Cerebellar cortex (tissue), 1 donor: Measurements from ENCODE around the gene ADCY2.

Experiments used
- DNase-seq: peaks from one replicate; pipeline ENCODE4 v3.0.0-alpha.2; 2015; ENCODE audit warnings: low spot score

ADCY2 gene

DNA sequence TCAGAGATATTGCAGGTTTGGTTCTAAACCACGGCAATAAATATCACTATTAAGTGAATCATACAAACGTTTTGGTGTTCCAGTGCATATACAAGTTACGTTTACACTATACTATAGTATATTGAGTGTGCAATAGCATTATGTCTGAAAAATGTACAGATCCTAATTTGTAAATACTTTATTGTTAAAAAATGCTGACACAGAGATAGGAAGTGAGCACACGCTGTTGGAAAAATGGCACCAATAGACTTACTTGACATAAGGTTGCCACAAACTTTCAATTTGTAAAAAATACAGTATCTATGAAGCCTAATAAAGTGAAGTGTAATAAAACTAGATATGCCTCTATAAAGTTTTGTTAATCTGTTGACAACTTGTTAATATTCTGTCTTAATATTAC is 439.0 kb downstream of the ADCY2 start:
- no peak for DNase-seq

DNA sequence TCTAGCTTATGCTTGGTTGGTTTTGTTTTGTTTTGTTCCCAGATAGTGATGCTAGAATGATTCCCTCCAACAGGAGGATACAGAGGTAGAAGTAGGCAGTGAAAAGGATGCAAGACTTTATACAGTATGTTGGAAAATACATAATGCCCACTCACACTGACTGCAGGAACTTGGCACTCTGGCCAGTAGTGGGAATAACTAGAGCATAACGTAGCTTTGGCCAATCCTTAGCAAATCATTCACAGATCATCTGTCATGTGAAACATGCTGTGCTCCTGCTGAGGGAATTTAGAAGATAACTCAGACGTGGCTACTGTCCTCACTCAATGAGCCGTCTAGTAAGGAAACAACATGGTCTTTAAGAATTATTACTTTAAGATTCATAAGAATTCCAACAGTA is 441.5 kb downstream of the ADCY2 start:
- no peak for DNase-seq

DNA sequence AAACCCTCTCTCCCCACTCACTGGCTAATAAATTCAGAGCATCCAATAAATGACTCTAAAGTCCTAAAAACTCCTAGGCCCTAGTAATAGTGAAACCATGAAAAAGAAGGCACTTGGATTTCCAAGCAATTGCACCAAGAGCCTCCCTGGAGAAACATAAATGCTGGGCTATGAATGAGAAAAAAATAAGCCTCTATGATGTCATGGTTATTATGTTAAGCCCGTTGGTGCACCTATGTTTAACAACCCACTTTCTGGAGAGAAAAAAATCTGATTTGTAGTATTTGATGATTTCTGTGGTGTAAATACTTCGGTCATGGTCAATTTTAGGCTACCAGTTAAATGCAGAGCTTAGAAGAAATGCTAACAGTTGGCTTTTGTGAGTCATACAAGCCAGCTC is 446.6 kb downstream of the ADCY2 start:
- DNase-seq: no peak

DNA sequence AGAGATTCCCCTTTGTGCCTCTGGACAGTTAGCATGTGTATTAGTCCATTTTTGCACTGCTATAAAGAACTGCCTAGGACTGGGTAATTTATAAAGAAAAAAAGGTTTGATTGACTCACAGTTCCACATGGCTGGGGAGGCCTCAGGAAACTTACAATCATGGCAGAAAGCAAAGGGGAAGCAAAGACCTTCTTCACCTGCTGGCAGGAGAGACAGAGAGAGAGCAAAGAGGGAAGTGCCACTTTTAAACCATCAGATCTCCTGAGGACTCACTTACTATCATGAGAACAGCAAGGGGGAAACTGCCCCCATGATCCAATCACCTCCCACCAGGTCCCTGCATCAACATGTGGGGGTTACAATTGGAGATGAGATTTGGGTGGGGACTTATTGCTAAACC is 449.0 kb downstream of the ADCY2 start:
- DNase-seq: no peak

DNA sequence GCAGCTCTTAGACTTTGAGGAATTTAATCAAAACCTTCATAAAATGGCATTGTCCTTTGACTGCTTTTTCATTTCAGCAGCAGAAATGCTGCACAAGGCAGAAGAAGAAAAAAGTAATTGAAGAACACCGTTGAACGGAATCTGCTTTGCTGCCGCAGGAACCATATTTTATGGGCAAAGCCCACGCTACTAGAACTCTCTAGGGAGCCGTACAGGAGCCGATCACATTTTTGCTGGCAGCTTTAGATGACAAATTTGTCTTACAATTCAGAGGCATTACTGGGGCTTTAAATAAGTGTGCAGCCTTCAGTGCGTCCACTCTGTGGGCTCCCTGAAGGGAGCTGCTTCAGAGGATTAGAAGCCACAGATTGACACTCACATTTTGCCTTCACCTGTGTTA is 449.6 kb downstream of the ADCY2 start:
- DNase-seq: no peak

DNA sequence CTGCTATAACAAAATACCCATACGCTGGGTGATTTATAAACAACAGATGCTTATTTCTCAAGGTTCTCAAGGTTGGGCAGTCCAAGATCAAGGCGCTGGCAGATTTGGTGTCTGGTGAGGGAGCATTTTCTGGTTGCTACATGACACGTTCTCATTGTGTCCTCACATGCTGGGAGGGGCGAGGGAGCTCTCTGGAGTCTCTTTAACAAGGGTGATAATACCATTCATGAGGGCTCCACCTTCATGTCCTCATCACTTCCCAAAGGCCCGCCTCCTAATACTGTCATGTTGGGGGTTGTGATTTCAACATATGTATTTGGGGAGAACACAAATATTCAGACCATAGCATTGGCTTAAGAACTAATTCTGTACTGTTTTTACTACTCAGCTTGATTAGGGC is 450.4 kb downstream of the ADCY2 start:
- DNase-seq: no peak

DNA sequence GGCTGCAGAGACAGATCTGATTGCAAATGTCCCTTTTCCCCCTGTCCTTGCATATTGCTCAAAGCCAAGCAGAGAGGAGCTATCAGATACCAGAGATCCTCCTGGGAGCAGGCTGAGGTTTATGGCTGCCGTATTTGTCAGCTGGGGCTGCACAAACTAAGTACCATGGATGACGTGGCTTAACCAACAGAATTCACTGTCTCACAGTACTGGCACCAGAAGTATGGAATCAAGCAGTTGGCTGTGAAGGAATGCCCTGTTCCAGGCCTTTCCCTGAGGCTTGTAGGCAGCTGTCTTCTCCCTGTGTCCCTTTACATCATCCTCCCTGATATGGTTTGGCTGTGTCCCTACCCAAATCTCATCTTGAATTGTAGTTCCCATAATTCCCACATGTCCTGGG is 452.4 kb downstream of the ADCY2 start:
- no peak for DNase-seq

DNA sequence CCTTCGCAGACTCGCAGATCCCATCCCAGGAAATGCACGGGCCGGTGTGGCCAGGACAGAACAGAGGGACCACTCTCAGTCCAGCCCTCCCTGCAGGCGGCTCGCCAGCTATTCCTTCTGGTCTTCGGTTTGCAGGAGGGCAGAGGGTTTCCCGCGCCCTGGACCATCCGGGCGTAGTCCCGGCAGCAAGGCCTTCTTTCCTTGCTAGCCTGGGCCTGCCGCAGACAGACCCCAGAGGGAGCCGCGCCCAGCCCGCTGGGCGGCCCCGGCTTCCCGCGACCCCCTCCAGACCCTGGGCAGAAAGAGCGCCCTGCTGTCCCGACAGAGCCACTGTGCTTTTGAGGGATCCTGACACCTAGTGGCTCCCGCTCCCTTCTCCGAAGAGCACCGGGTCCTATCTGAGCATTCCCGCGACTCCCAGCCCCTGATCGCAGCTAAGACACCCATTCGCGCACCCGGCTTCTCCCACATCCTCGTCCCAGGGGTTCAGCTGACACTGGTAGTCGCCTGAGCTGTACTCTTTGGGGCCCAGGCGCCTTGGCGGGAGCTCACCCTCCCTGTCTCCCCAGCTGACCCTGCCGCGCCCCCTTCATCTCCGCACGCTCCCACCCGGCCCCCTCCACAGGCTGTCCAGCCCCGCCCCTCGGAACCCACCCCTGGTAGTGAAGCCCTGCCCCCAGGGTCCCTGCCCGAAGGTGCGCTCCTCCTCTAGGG is 453.9 kb downstream of the ADCY2 start:
- peak; percentile 21 for DNase-seq

DNA sequence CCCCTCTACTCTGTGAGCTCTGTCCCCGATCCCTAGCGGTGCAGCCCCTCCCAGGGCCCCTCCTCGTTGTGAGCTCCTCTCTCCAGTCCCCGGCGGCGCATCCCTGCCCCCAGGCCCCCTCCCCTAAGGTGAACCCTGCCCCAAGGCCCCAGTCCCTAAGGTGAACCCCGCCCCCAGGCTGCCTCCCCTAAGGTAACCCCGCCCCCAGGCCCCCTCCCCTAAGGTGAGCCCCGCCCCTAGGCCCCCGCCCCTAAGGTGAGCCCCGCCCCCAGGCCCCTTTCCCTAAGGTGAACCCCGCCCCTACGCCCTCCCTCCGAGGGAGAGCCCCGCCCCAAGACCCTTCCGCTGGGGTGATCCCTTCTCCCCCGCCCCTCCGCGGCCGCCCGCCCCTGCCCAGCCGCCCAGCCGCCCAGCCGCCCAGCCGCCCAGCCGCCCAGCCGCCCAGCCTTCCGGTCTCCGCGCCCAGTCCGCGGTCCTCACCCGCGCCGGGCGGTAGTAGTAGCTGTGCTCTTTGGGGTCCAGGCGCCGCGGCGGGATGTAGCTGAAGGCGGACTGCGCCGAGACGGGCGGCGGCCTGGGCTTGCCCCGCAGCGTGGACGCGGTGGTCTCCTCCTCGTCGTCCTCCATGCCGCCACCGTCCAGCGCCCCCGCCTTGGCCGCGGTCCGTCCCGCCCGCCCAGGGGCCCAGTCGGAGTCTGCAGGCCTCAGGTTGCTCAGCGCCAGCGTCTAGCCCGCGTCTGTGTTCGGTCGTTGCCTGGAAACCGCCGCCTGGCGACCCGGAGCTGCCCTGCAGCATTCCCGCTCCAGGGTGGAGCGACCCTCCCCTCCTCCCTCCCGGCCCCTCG is 454.7 kb downstream of the ADCY2 start, which contains the start of gene CFAP90:
Gene CFAP90 (minus strand): TSS at position 739 of the 845 bp plus-strand sequence. CDS start 112 bp downstream, at position 627.
- peak; percentile 19 for DNase-seq

DNA sequence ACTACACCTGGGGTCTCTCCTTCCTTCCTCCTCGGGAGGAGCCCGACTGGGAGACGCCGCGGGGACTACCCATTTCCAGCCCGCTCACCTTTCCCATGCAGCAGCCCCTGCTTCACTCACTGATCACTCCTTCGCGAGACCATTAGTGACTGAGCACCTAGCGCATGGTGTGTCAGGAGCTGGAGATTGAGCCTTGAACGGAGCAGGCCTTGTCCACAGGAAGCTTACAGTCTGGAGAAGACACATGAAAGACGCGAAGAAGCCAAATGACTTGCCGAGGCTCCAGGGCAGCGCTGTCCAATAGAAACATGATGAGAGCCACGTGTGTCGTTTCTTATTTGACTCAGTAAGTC is 455.3 kb downstream of the ADCY2 start:
- DNase-seq: no peak

DNA sequence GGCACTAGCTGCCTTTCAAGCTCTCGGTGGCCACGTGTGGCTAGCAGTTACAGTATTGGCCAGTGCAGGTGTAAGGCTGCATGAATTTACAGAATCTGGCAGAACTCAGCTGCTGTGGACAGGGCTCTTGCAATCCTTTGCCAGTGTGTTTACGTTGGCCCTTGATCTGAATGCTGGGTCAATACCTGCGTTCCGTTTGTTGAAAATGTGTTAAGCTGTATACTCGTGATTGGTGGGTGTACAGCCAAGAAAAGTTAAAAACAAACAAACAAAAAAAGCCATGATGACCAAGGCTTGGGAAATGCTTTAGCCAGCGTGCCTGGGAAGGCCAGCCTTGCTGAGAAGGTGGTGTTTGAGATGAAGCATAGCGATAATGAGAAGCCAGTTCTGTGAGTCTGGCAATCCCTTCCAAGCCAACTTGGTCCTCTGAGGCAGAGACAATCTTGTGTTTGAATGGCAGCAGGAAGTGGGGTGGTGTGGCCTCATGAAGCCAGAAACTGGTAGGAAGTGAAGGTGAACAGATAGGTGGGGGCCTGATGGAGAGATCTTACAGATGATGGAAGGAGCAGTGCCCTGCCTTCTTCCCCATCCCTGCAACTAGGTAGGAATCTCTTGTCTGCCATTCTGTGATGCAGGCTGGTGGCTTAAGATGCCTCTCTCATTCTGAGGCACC is 455.8 kb downstream of the ADCY2 start:
- no peak for DNase-seq

DNA sequence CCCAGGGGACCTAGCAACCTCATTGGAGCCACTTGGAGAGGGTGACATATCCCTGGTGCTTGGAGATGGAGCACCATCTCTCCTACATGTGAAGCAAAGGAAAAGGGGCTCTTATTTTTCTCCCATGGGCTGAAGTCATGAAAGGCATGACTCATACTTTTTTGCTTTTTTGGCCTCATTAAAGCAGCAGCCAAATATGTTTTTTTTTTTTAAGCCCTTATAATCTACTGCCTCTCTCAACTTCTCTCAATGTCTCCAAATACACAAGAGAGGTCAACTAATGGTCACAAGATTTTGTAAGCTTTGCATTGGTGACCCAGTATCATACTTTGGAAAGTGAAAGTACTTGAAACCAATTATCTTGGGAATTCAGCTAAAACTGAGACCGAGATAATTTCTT is 456.6 kb downstream of the ADCY2 start:
- DNase-seq: no peak

DNA sequence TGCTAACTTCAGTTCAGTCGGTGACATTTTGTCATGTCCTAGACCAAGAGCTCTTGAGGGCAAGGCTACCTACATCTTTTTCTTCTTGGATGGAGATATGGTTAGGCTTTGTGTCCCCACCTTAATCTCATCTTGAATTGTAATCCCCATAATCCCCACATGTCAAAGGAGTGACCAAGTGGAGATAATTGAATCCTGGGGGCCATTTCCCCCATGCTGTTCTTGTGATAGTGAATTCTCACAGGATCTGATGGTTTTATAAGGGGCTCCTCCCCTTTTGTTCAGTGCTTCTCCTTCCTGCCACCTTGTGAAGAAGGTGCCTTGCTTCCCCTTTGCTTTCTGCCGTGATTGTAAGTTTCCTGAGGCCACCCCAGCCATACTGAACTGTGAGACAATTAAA is 457.1 kb downstream of the ADCY2 start:
- DNase-seq: no peak

DNA sequence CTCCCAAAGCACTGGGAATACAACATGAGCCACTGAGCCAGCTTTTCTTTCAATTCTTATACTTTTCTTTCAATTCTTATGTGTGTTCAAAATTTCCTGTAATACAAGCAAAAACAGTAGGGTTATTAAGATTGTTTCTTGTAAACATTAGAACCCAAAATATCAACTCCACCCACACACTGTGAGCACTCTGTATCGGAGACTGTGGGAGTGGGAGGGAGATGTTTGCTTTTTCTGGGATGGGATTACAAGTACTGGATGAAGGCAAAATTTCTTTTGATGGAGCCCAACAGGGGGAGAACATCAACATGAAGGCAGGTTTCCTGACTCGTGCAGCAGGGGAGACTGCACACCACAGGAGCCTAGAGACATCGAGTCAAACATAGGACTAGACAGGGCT is 459.7 kb downstream of the ADCY2 start:
- DNase-seq: no peak

DNA sequence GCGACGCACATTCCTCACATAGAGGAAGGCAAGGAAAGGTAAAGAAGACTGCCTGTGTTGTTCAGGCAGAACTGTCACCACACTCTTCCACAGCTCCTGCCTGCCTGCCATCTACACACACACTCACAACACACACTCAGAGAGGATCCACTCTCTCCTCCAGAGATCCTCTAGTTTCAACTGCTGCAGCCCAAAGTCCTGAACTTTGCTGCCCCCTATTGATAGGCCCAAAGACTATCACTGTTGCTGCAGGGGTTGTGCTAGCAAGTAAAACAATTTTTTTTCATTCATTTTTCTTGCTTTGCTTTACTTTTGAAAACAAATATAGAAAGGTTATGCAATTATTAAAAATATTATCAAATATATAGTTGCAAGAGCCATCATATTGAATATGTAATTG is 460.9 kb downstream of the ADCY2 start:
- peak; percentile 55 for DNase-seq

DNA sequence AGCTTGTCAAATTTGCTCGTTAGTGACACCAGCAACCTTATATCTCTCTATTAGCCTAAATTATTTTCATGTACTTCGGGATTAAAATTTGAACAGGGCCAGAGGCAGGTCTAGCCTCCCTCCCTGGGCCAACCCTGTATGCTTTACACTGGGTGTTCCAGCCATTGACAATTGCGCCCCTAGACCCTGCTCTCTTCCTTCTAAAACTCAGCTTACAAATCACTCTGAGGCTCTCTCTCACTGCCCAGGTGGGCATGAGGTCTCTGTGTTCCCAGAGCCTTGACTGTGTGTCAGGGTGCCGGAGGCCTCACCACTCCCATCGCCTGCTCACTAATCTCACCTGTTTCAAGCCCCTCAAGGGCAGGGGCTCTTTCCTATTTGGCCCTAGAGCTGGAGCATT is 461.4 kb downstream of the ADCY2 start:
- DNase-seq: no peak

DNA sequence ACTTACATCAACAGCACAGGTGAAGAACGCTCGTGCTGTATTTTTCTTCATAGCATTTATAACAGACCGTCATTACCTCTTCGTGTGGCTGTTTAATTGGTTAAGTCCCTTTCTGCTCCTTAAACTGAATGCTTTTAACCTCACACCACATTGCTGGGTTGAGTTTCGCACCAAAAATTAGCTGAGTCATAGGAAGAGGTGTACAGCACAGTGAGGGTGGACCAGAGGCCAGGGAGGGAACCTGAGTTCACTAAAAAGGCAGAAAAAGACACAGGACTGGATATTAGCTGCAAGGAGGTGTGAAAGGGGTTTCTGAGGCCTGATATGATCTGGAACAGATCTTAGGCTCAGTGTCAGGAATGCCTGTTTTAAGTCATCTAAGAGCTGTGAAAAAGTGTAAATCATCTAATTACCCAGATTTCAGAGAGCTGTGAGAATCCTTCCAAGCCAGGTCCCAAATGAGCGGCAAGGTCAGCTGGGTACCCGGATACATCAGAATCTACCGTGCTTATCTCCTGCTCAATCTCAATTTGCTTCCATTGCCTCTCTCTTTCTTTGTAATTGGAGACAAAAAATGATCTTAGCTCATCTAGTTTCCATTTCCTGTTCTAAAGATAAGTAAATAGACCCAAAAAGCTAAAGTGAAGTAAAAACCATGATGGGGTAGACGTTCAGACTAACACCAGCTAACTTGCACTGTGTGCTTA is 462.1 kb downstream of the ADCY2 start:
- no peak for DNase-seq

DNA sequence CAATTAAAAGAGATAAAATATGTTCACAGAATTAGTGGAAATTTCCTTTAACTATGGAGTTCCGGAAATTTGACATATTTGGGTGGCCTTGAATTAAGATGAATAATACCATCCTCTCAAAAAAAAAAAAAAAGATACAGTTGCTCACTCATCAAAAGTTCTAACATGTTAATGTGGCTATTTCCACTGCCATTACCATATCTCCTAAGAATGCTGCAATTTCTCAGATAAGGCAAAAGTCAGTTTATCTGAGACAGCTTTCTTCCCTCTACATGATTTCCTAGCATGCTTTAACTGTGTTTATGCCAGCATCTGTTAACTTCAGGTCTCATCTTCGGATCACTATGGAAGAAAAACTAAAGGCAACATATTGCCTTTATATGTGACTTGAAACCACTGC is 470.3 kb downstream of the ADCY2 start:
- no peak for DNase-seq

DNA sequence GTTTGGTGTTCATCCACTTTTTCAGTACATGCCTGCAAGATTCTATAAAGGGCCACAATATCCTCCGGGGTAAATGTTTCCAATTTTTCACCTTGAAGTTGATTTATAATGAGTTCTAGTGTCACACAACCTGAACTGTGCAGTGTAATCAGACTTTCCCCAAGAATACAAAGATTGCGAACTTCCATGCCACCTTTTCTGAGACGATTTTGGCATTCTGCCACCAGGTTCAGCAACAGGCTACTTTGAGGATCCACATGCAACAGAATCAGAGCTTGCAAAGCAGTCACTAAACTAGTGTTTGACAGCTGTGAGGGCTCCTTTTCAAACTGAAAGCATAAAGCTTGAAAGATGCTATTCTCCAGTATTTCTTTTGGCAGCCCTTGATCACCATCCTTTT is 471.3 kb downstream of the ADCY2 start:
- peak; percentile 22 for DNase-seq

DNA sequence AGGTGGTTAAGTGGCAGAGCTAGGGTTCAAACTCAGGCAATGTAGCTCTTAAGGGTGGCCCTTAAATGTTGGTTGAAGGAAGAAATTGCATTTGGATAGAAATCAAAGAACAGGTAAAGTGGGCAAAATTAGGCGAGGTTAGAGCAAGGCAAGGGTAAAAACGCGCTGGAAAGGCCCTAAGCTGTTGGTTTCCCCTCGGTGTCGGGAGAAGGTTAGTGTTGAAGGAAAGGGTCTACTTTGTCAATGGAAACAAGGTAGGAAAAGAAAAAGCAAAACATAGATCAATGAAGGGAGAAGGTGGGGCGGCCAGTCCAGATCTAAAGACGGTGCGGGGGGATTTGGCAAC is 472.5 kb downstream of the ADCY2 start:
- peak; percentile 35 for DNase-seq

DNA sequence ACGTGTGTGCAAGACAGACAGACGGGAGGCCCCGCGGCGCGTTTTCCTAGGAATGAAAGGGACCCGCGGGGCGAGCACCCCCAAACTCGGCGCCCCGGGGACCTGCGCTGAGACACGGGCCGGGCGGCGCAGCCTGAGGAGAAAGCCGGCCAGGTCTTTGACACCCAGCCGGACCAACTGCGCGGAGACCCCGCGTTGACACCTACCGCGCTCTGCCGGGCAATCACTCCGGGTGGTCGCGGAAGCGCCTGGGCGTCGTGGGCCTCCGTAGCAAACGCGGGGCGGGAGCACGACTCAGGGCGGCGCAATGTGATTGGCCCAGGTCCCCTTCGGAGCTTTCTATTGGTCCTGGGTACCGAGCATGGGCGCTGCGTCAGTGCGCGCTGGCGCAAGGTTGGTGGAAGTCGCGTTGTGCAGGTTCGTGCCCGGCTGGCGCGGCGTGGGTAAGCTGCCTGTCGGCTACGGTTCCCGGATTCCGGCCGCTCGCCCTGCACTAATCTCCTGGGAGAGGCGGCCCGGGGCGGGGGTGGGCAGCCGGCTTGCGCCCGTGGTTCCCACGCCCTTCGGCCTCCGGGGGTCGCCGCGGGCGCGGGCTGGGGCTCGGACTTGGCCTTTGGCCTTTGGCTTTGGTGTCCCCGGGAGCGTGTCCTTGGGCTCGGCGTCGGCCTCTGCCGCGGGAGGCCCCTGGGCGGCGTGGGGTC is 473.0 kb downstream of the ADCY2 start, which contains the start of the genes FASTKD3 and MTRR:
Gene FASTKD3 (minus strand): TSS at position 259 of the 701 bp plus-strand sequence. CDS start 948 bp downstream, outside the sequence.
Gene MTRR (plus strand): TSS at position 376 of the 701 bp plus-strand sequence. CDS start 1,647 bp downstream, outside the sequence.
- peak; percentile 96 for DNase-seq
